Thyroid gland (tissue), 4 donors: ENCODE data around the gene CREBRF.

ENCODE experiments used
- POLR2A ChIP-seq, 2 donors: fragments of 450-650 bp; IDR thresholded peaks; one replicate each; pipeline ENCODE4 v1.6.1; 2017; ENCODE audit warnings: antibody characterized with exemption in 2 of 2, mild to moderate bottlenecking in 2 of 2, moderate library complexity in 1 of 2
- TF ChIP-seq, protein P1 (sequence below), 6 experiments: fragments of 200-600 bp in 3 of 6; fragments of 450-650 bp in 3 of 6; sonication (generic) in 3 of 6; IDR thresholded peaks; one replicate each; pipeline ENCODE4 v1.5.1; 2016 to 2019; ENCODE audit warnings: antibody characterized with exemption in 6 of 6, mild to moderate bottlenecking in 2 of 6, inconsistent platforms in 1 of 6, moderate library complexity in 1 of 6

DNA sequence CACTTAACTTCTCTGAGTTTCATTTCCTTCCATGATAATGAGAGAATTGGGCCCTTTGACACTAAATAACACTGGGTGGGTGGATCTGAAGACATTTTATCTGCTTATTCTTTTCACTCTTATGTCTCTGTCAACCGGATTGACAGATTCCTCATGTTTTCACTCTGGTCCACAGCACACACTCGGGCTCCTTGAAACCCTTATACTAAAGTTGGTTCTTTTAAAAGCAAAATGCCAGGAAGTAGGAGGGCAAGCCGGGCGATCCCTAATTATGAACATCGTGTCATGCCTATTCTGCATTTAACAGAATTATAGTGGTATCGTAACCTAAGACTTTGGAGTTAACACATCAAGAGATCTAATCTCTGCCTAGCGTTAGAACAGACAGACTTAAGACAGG is 28.2 kb upstream of the CREBRF start:
- TF ChIP-seq, protein P1, sequence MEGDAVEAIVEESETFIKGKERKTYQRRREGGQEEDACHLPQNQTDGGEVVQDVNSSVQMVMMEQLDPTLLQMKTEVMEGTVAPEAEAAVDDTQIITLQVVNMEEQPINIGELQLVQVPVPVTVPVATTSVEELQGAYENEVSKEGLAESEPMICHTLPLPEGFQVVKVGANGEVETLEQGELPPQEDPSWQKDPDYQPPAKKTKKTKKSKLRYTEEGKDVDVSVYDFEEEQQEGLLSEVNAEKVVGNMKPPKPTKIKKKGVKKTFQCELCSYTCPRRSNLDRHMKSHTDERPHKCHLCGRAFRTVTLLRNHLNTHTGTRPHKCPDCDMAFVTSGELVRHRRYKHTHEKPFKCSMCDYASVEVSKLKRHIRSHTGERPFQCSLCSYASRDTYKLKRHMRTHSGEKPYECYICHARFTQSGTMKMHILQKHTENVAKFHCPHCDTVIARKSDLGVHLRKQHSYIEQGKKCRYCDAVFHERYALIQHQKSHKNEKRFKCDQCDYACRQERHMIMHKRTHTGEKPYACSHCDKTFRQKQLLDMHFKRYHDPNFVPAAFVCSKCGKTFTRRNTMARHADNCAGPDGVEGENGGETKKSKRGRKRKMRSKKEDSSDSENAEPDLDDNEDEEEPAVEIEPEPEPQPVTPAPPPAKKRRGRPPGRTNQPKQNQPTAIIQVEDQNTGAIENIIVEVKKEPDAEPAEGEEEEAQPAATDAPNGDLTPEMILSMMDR (IDR thresholded peaks at IDR 0.05): no peak
- TF ChIP-seq POLR2A (IDR thresholded peaks at IDR 0.05): no peak
